Spleen (tissue), 7 donors: ENCODE data around the gene WDR48.

Experiments used
- POLR2A ChIP-seq, 3 donors: fragments of 450-650 bp; IDR thresholded peaks; one replicate each; pipeline ENCODE4 v1.5.1; 2017; ENCODE audit warnings: antibody characterized with exemption in 3 of 3, mild to moderate bottlenecking in 1 of 3
- TF ChIP-seq, protein P1 (sequence below), 11 experiments: fragments of 200-600 bp in 7 of 11; fragments of 450-650 bp in 4 of 11; sonication (generic) in 4 of 11; IDR thresholded peaks in 8 of 11; conservative IDR thresholded peaks in 3 of 11; 1 replicate in 7 of 11; 2 replicates in 4 of 11; pipeline versions ENCODE4 v1.4.0 to v1.8.0; 2016 to 2021; ENCODE audit warnings: antibody characterized with exemption in 11 of 11, inconsistent platforms in 4 of 11, mild to moderate bottlenecking in 1 of 11
- donor health status: DM: no; HTN: no; CAD: no; lungs with moderate emphysema.
- donor health status: DM: no; HTN: no; CAD: no.
- donor health status: DM: no; HTN: no; CAD: no.

DNA sequence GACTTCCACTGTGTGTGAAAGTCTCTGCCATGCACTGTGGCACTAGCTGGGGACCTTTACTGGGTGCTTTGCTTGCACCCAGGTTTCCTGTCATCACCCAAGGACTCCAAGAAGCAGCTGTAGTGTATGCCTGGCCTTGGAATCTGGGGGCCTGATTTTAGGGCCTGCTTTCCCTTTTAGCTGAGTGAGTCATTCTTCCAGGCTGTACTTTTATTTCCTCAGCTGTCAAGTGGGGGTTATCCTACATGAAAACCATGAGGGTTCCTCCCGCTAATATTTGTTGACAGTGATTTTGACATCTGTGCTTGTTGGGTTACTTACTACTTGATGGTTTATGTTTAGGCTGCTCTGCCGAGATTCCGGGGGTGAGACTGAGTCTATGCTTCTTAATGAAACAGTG is 37.1 kb downstream of the WDR48 start:
- TF ChIP-seq, protein P1, sequence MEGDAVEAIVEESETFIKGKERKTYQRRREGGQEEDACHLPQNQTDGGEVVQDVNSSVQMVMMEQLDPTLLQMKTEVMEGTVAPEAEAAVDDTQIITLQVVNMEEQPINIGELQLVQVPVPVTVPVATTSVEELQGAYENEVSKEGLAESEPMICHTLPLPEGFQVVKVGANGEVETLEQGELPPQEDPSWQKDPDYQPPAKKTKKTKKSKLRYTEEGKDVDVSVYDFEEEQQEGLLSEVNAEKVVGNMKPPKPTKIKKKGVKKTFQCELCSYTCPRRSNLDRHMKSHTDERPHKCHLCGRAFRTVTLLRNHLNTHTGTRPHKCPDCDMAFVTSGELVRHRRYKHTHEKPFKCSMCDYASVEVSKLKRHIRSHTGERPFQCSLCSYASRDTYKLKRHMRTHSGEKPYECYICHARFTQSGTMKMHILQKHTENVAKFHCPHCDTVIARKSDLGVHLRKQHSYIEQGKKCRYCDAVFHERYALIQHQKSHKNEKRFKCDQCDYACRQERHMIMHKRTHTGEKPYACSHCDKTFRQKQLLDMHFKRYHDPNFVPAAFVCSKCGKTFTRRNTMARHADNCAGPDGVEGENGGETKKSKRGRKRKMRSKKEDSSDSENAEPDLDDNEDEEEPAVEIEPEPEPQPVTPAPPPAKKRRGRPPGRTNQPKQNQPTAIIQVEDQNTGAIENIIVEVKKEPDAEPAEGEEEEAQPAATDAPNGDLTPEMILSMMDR (IDR thresholded peaks at IDR 0.05 in 8 of 11, conservative IDR thresholded peaks at IDR 0.05 in 3 of 11): no peak
- no peak for TF ChIP-seq POLR2A (IDR thresholded peaks at IDR 0.05)
